SK-MEL-5 (cell line): ENCODE data around the gene EFCAB11. TPM values are rescaled to one million over a fixed set of nuclear protein-coding genes. Genes with fewer than 3 reads are reported as not detected.
A peak's percentile ranks its signal among the peaks of the same experiment; 100 is the strongest.

Experiments used
- DNase-seq: peaks from one replicate; pipeline ENCODE4 v3.0.0-alpha.2; 2016; ENCODE audit warnings: low read depth, low spot score
- in situ Hi-C: cut with HindIII; loops from 2 replicates; pipeline ENCODE4 v1.10.0; 2016; ENCODE audit warnings: low sequenced_read_pairs, high pct_unique_total_duplicates, low pct_unique_long_range_greater_than_20kb
- total RNA-seq: library from RNA; depleted of rRNA; stranded (reverse); fragments of >200 nt; shearing (Covaris generic); gene quantifications from 2 replicates; pipeline ENCODE4 v1.2.3, GENCODE V29; 2014

EFCAB11 gene
- total RNA-seq, 1 experiment from 2014 or later, result 6.1 TPM

- no peak for DNase-seq
These were observed 98.4 kb downstream of the EFCAB11 start for GRCh38 chr14:89855961-89856656.

GRCh38 chr14:89853936-89854693 lies 100.4 kb downstream of the EFCAB11 start:
- no peak for DNase-seq

More at GRCh38 chr14:89855961-89856656, 98.4 kb downstream of the EFCAB11 start:
- in situ Hi-C loops, result no loop called here

GRCh38 chr14:89851106-89851505 lies 103.4 kb downstream of the EFCAB11 start:
- in situ Hi-C loops, result no loop called here
- no peak for DNase-seq

More at GRCh38 chr14:89853936-89854693, 100.4 kb downstream of the EFCAB11 start:
- in situ Hi-C loops, result no loop called here

GRCh38 chr14:89849931-89850330 lies 104.6 kb downstream of the EFCAB11 start:
- in situ Hi-C loops, result no loop called here
- DNase-seq, result no peak

- in situ Hi-C loops, result no loop called here
- DNase-seq, result peak; percentile 5
These were observed 106.4 kb downstream of the EFCAB11 start for GRCh38 chr14:89848165-89848564.

- in situ Hi-C loops, result no loop called here
- DNase-seq, result no peak
These were observed 109.2 kb downstream of the EFCAB11 start for GRCh38 chr14:89845346-89845745.

GRCh38 chr14:89844508-89844907 lies 110.0 kb downstream of the EFCAB11 start:
- DNase-seq, result no peak
- in situ Hi-C loops, result no loop called here

GRCh38 chr14:89842837-89843236 lies 111.7 kb downstream of the EFCAB11 start:
- in situ Hi-C loops, result no loop called here
- no peak for DNase-seq

GRCh38 chr14:89841851-89842250 lies 112.7 kb downstream of the EFCAB11 start:
- DNase-seq, result no peak
- in situ Hi-C loops, result no loop called here

- in situ Hi-C loops, result no loop called here
These were observed 117.6 kb downstream of the EFCAB11 start for GRCh38 chr14:89836830-89837469.

GRCh38 chr14:89833661-89834060 lies 120.9 kb downstream of the EFCAB11 start:
- in situ Hi-C loops, result no loop called here
- DNase-seq, result no peak

More at GRCh38 chr14:89836830-89837469, 117.6 kb downstream of the EFCAB11 start:
- no peak for DNase-seq

GRCh38 chr14:89833120-89833532 lies 121.4 kb downstream of the EFCAB11 start:
- no peak for DNase-seq
- in situ Hi-C loops, result no loop called here

- in situ Hi-C loops, result no loop called here
- no peak for DNase-seq
These were observed 125.9 kb downstream of the EFCAB11 start for GRCh38 chr14:89828471-89829165.

- DNase-seq, result no peak
- in situ Hi-C loops, result no loop called here
These were observed 127.3 kb downstream of the EFCAB11 start for GRCh38 chr14:89827265-89827664.

GRCh38 chr14:89826596-89826995 lies 127.9 kb downstream of the EFCAB11 start:
- no peak for DNase-seq
- in situ Hi-C loops, result no loop called here

GRCh38 chr14:89823743-89824142 lies 130.8 kb downstream of the EFCAB11 start:
- no peak for DNase-seq
- in situ Hi-C loops, result no loop called here

GRCh38 chr14:89814126-89814525 lies 140.4 kb downstream of the EFCAB11 start:
- DNase-seq, result no peak

GRCh38 chr14:89813617-89814031 lies 140.9 kb downstream of the EFCAB11 start:
- no peak for DNase-seq
- in situ Hi-C loops, result no loop called here

More at GRCh38 chr14:89814126-89814525, 140.4 kb downstream of the EFCAB11 start:
- in situ Hi-C loops, result no loop called here
